Measurements from ENCODE around the gene ZBTB16.

The ZBTB16 gene

DNA sequence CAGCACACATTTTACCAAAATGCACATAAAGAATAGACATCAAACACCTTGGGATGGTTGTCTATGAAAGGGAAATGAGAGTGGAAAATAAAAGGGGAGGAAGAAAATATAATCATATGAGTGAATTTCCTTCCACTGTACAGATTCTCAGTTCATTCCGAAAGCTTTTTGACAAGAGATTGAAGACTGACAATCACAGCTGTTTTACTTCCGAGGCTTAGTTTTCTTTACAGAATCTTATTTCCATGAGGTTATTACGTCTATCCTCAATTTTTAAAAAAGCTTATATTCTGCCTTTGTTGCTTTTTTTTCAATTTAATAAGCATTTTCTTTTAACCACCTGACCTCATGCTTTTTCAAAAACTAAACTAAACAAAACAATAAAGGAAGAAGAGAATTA lies 223.9 kb downstream of the ZBTB16 start:
- no peak for DNase-seq (ENCODE audit: low read depth)

DNA sequence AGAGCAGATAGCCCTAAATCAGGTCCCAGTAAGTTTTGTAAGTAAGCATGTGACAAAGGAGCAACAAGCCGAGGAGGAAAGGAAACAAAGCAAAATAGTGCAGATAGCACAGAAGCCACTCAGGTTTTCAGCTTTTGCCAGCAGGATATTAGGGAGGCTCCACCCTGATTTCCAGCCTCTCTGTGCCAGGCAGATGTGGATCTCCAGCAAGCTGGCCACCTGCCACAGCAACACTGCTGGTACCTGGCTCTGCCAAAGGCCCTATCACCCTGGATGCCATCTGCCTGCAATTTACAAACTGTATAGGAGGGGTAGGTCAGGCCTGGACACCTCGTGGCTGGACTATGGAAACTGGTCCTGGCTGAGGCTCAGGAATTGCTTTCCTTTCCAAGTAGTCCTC lies 224.5 kb downstream of the ZBTB16 start:
- DNase-seq (ENCODE audit: low read depth): no peak

DNA sequence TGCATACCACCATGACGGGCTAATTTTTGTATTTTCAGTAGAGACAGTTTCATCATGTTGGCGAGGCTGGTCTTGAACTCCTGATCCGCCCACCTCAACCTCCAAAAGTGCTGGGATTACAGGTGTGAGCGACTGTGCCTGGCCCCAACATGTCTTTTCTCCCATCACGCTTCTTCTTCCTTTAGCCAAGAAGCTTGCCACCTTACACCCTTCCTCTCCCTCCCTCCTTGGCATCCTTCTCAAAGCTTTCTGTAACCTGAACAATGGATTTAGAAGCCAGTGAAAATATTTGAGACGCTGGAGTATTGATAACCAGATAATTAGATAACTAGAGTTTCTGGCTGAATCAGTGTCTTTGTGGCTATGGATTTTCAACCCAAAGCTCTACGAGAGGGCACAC lies 225.4 kb downstream of the ZBTB16 start:
- no peak for DNase-seq (ENCODE audit: low read depth)

DNA sequence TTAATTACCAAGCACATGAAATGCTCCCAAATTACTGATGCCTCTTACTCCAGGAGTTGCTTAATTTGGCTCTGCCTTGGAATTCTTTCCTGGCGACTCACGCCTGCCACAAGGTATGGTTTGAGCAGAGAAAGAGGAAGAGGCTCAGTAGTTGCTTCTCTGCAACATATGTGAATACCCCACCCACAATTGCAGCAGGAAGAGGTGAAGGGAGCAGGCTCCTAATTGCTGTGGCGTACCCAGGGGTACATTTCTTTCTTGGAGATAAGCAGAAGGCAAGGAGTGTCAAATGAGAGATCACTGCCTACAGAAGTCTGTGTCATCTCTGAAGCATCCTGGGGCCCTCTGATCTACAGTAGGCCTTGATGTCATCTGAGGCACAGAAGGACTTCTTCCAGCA lies 226.1 kb downstream of the ZBTB16 start:
- DNase-seq (ENCODE audit: low read depth): no peak

DNA sequence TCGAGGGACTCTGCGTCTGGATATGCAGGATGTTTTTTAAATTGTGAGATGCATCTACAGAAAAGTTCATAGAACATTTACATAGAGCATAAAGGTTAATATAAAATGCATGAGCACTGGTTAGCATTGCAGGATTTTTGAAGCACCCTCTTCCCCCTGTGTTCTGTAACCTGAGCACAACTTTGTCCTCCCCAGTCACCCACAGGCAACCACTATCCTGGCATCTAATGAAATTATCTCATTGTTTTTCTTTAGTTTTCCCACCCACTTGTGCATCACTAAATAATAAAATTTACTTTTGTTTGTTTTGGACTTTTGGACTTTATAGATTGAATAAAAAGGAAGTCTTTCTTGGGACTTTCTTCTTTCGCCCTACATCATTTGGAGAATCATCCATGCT lies 226.7 kb downstream of the ZBTB16 start:
- no peak for DNase-seq (ENCODE audit: low read depth)

DNA sequence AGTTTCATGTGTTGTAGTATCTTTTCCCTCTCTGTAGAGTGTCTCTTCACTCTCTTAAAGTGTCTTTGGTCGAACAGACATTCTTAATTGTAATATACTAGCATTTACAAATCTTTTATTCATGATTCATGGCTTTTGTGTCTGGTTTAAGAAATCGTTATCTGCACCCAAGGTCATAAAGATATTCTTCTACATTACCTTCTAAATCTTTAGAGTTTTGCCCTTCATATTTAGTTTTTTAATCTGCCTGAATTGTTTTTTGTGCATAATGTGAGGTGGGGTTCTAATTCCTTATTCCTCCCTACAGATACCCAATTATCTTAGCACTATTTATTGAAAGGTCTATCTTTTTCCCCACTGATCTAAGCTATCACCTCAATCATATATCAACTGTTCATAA lies 227.6 kb downstream of the ZBTB16 start:
- no peak for DNase-seq (ENCODE audit: low read depth)

DNA sequence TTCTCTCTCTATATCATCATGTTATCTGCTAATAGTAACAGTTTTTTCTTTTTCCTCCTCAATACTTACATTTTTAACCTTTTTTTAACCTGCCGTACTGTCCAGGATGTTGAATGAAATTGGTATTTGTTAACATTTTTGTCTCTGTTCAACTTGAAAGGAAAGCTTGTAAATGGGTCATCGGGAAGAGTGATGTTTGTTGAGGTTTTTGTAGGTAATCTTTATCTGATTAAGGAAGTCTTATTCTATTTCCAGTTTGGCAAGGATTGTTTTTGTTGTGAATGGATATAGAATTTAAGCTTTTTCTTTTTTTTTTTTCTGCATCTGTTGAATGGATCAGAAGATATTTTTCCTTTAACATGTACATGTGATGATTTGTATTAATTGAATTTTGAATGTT lies 228.6 kb downstream of the ZBTB16 start:
- DNase-seq (ENCODE audit: low read depth): no peak

DNA sequence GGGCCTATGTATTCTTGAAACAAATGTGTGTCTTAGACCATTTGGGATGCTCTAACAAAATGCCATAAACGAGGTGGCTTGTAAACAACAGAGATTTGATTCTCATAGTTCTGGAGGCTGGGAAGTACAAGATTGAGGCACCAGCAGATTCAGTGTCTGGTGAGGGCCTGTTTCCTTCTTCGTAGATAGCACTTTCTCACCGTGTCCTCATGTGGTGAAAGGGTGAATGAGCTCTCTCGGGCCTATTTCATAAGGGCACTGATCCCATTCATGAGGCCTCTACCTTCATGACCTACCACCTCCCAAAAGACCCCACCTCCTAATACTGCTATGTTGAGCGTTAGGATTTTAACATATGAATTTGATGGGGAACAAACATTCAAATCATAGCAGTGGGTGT lies 230.3 kb downstream of the ZBTB16 start:
- no peak for DNase-seq (ENCODE audit: low read depth)

DNA sequence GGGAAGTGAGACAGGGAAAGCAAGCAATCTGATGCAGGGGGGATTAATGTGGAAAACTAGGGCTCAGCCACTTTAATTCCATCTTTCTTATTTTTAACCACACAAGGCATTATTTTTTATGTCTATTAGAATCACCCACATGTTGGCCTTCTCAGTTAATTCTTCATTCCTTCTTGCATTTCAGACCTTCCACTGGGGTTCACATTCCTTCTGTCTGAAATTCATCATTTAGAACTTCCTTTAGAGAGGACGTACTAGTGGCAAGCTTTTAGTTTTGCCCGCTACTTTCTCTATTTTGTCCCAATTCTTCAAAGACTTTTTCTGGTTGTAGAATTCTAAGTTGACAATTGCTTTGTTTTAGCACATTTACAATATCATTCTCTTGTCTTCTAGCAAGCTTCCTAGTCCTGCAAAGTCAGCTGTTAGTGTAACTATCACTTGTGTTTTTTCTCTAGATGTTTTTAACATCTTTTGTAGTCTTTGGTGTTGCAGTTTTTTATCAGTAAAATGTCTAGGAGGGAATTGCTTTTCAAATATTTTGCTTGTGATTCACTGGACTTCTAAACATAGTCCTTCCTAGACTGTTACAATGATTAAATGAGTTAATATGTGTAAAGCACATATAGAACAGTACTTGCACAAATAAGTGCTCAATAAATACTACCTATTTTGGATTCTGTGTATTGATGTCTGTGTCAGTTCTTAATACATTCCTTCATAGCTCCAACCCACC lies 231.2 kb downstream of the ZBTB16 start:
- DNase-seq (ENCODE audit: low read depth): no peak

DNA sequence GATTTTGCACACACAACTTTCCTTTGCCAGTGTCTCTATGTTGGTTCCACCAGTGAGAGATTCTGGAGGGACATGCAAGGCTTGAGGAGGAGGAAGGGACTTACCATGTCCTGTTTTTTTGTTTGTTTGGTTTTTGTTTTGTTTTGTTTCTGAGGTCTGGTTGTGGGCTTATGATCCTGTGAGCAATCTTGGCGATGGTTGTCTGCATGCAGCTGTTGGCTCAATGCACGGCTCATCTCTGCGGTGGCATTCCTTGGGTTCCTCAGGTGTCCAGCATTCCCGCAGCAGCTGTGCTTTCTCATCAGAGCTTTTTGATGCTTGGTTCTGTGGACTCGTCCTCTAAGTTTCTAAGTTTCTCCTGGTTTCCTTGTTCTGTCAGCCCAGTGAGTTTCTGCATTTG lies 231.9 kb downstream of the ZBTB16 start:
- no peak for DNase-seq (ENCODE audit: low read depth)

DNA sequence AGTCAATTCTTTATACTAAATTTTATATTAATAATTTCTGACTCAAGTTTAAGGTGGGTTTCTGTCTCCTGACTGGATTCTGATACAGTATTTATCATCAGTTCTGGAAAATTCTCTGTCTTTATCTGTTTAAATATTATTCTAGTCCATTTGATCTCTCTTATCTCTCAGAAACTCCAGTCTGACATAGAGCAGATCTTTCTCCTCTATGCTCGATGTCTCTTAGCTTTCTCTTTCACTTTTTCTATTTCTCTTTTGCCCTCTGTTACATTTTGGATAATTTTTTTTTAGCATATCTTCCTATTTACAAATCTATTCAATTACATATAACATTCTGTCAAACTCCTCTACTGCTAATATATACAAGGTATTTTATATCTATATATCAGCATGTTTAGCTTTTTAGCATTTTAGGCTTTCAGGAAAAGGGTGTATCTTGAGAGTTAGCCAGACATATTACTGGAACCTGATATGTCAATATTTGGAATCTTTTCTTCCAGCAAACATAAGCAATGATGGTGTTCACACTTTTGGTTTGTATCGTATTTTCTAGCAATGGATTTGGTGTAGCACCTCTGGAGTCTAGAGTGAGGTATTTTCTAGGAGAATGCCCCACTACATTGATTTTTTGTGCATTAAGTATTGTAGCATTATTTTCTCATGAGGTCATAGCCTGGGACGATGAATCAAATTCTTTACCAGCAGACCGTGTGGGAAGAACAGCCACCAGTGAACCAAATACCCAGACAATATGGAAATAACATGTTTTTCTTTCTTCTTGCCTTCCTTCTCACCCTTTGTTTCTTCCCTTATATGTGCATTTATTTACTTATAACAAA lies 232.6 kb downstream of the ZBTB16 start:
- no peak for DNase-seq (ENCODE audit: low read depth)

DNA sequence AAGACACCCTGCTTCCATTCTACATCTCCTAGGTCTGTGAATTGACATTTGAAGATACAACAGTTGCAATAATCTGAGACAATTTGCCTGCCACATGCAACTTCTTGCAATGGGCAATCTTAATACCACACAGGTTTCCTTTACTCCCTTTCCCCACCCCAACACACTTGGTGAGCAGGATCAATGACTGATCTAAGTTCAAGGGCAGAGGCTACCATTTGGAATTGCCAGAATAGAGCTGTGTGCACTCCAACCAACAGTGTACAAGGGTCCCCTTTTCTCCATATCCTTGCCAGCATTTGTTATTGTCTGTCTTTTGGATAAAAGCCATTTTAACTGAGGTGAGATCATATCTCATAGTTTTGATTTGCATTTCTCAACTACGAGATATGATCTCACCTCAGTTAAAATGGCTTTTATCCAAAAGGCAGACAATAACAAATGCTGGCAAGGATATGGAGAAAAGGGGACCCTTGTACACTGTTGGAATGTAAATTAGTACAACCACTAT lies 233.7 kb downstream of the ZBTB16 start:
- no peak for DNase-seq (ENCODE audit: low read depth)

DNA sequence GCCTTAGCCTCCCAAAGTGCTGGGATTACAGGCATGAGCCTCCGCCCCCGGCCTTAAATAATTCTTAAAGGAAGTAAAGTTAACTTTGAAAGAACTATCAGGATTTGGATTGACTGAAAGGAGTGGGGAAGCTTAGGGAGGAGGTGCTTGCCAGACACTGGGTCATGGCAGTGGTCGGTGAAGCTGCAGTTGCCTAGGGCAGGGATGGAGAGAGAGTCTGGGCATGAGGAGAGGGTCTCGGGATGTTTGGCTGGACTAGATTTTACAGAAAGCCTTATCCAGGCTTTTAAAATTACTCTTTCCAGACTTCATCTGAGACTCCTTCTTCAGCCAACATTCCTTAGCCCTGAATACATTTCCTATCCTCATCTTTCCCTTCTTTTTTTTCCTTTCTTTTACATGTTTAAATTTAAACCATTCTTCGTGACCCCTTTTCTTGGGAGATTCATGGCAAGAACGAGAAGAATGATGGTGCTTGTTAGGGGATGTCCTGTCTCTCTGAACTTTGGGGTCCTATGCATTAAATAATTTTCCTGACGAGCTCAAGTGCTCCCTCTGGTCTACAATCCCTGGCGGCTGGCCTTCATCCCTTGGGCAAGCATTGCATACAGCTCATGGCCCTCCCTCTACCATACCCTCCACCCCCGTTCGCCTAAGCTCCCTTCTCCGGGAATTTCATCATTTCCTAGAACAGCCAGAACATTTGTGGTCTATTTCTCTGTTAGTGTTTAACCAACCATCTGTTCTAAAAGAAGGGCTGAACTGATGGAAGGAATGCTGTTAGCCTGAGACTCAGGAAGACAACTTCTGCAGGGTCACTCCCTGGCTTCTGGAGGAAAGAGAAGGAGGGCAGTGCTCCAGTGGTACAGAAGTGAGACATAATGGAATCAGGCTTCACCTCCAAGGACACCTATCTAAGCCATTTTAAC lies 236.4 kb downstream of the ZBTB16 start, which contains the start of gene NNMT:
Gene NNMT, plus strand, starts transcription at position 724 of the 929 bp plus-strand sequence. Its CDS starts 158 bp downstream, at position 882.
- peak; percentile 96 for DNase-seq (ENCODE audit: low read depth)

DNA sequence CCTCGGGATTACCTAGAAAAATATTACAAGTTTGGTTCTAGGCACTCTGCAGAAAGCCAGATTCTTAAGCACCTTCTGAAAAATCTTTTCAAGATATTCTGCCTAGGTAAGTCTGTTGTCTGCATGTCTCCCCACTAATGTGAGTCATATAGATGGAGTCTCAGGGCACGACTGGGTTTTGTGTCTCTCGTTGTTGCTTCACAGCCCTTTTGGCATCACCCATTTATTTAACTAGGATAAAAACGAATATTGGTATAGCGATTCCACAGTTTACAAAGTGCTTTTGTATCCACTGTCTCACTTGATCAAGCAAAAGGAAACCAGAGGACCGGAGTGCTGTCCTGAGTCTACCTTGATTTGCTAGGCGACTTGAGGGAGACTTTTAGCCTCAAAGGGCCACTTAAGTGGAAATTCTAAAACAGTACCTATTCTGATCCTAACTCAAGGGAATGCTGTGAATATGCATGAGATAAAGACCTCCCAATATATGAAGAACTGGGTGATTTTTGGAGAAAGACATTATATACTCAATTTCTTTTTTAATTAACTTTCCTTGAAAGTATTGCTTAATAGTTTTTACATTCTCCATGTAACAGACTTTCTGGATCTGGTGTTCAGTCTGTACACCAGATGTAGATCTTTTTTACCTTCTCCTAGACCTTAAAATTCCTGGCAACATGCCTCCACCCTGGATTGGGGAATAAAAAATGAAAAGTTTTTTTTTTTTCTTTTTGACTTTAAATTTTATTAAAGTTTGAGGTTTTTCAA lies 237.3 kb downstream of the ZBTB16 start:
- no peak for DNase-seq (ENCODE audit: low read depth)

DNA sequence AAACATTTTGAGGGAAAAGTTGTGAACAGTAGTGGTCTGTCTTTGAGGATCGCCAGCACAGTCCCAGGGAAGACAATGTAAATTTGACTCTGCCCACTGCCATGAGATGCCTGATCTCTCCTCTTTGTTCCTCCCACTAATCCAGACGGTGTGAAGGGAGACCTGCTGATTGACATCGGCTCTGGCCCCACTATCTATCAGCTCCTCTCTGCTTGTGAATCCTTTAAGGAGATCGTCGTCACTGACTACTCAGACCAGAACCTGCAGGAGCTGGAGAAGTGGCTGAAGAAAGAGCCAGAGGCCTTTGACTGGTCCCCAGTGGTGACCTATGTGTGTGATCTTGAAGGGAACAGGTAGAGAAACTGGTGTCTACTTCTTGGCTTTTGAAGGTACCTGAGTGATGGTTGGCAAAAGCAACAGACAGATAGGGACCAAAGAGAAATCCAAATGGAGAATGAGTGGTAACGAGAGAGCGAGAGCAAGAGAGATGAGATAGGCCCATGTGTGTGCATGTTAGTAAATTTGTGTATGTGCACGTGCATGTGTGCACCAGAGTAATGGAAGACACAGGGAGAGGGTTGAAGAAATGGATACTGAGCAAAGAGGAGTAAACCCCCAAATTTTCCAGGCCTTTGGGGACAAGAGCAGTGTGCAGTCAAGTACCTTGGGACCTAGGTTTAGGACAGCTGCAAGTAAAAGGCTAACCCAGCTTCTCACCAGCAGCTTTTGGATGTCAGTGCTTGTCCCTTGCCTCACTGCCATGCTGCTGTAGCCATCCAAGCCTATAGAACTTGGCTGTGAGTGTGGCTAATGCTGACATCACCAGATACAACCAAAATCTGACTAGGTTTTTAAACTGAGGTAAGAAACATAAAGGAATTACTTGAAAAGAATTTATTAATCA lies 238.5 kb downstream of the ZBTB16 start:
- DNase-seq (ENCODE audit: low read depth): no peak

DNA sequence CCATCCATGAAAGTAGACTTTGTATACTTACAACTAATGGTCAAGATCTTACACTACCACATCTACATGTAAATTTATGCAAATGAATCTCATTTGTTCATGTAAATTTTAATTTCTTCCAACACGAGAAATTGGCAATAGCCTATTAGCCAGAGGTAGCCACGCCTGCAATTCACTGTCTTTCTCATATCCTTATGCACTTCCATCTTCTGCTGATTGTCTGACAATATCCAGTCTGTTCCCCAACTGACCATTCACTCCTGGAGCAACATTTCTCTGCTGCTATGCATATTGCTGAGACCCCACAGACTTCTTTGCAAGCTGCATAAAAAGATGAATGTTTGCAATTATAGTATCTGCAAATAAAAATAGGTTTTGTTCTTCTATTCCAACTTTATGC lies 239.2 kb downstream of the ZBTB16 start:
- no peak for DNase-seq (ENCODE audit: low read depth)
